H9 (cell line): Measurements from ENCODE around the gene SLBP. TPM values are rescaled to one million over a fixed set of nuclear protein-coding genes. Genes with fewer than 3 reads are reported as not detected.
A peak's percentile ranks its signal among the peaks of the same experiment; 100 is the strongest.

Experiments used
- DNase-seq: peaks from one replicate; pipeline ENCODE4 v3.0.0-alpha.2; 2017
- H2AFZ ChIP-seq: one replicate; pipeline ENCODE4 v1.6.1; 2013; ENCODE audit warnings: mild to moderate bottlenecking, low read length, control low read depth, moderate library complexity
- H2AK5ac ChIP-seq: 2 replicates; pipeline ENCODE4 v1.6.1; 2013; ENCODE audit warnings: low read length, control low read depth, mixed read lengths; ENCODE audit not compliant: insufficient read length
- H2BK120ac ChIP-seq: one replicate; pipeline ENCODE4 v1.6.1; 2013; ENCODE audit warnings: low read depth, mild to moderate bottlenecking, low read length, control low read depth, inconsistent platforms; ENCODE audit not compliant: poor library complexity, severe bottlenecking
- H2BK12ac ChIP-seq: 2 replicates; pipeline ENCODE4 v1.6.1; 2013; ENCODE audit warnings: low read length, control low read depth, mixed read lengths, low read depth; ENCODE audit not compliant: insufficient read length
- H2BK15ac ChIP-seq: 2 replicates; pipeline ENCODE4 v1.6.1; 2013; ENCODE audit warnings: low read depth, low read length, control low read depth
- H2BK20ac ChIP-seq: one replicate; pipeline ENCODE4 v1.6.1; 2013; ENCODE audit warnings: low read depth, mild to moderate bottlenecking, low read length, control low read depth, inconsistent platforms; ENCODE audit not compliant: poor library complexity, severe bottlenecking
- H2BK5ac ChIP-seq: 2 replicates; pipeline ENCODE4 v1.6.1; 2013; ENCODE audit warnings: low read length, control low read depth, mixed read lengths; ENCODE audit not compliant: insufficient read length
- H3K14ac ChIP-seq: 2 replicates; pipeline ENCODE4 v1.6.1; 2013; ENCODE audit warnings: low read length, control low read depth; ENCODE audit not compliant: insufficient read depth
- H3K18ac ChIP-seq: 2 replicates; pipeline ENCODE4 v1.6.1; 2013; ENCODE audit warnings: low read depth, mild to moderate bottlenecking, mixed read lengths, low read length, control low read depth; ENCODE audit not compliant: insufficient read length
- H3K23ac ChIP-seq: 2 replicates; pipeline ENCODE4 v1.6.1; 2013; ENCODE audit warnings: low read length, control low read depth, mixed read lengths, low read depth; ENCODE audit not compliant: insufficient read length
- H3K23me2 ChIP-seq: 2 replicates; pipeline ENCODE4 v1.6.1; 2013; ENCODE audit warnings: low read depth, mild to moderate bottlenecking, mixed read lengths, low read length, control low read depth; ENCODE audit not compliant: insufficient read length, poor library complexity, severe bottlenecking
- H3K27ac ChIP-seq: 2 replicates; pipeline ENCODE4 v1.5.1; 2013; ENCODE audit warnings: low read length, control low read depth, mixed read lengths, low read depth; ENCODE audit not compliant: insufficient read length
- H3K27me3 ChIP-seq: 2 replicates; pipeline ENCODE4 v1.6.1; 2013; ENCODE audit warnings: low read length, control low read depth, inconsistent platforms; ENCODE audit not compliant: insufficient read depth
- H3K4ac ChIP-seq: 2 replicates; pipeline ENCODE4 v1.6.1; 2013; ENCODE audit warnings: low read depth, mild to moderate bottlenecking, control low read depth, inconsistent platforms, low read length, moderate library complexity
- H3K4me1 ChIP-seq: 2 replicates; pipeline ENCODE4 v1.6.1; 2013; ENCODE audit warnings: low read length, control low read depth, inconsistent platforms; ENCODE audit not compliant: insufficient read depth
- H3K4me2 ChIP-seq: 2 replicates; pipeline ENCODE4 v1.6.1; 2013; ENCODE audit warnings: low read length, control low read depth, mixed read lengths; ENCODE audit not compliant: insufficient read length, insufficient read depth
- H3K56ac ChIP-seq: 2 replicates; pipeline ENCODE4 v1.6.1; 2013; ENCODE audit warnings: low read depth, mild to moderate bottlenecking, mixed read lengths, low read length, control low read depth; ENCODE audit not compliant: insufficient read length
- H3K79me1 ChIP-seq: 2 replicates; pipeline ENCODE4 v1.6.1; 2013; ENCODE audit warnings: low read depth, mild to moderate bottlenecking, moderate library complexity, low read length, control low read depth, inconsistent platforms; ENCODE audit not compliant: insufficient read depth, poor library complexity, severe bottlenecking
- H3K79me2 ChIP-seq: 2 replicates; pipeline ENCODE4 v1.6.1; 2013; ENCODE audit warnings: low read length, control low read depth, inconsistent platforms; ENCODE audit not compliant: insufficient read depth
- H3K9ac ChIP-seq: 2 replicates; pipeline ENCODE4 v1.6.1; 2013; ENCODE audit warnings: low read length, control low read depth, mixed read lengths; ENCODE audit not compliant: insufficient read length; ENCODE audit errors: extremely low read depth
- H3K9me3 ChIP-seq: one replicate; pipeline ENCODE4 v1.6.1; 2013; ENCODE audit warnings: low read depth, low read length, inconsistent platforms; ENCODE audit not compliant: control insufficient read depth
- H3T11ph ChIP-seq: one replicate; pipeline ENCODE4 v1.6.1; 2013; ENCODE audit warnings: mild to moderate bottlenecking, low read length, control low read depth, inconsistent platforms
- H4K20me1 ChIP-seq: one replicate; pipeline ENCODE4 v1.6.1; 2013; ENCODE audit not compliant: control insufficient read depth, insufficient read length, insufficient read depth
- H4K5ac ChIP-seq: 2 replicates; pipeline ENCODE4 v1.6.1; 2013; ENCODE audit warnings: low read depth, mild to moderate bottlenecking, mixed read lengths, low read length, control low read depth; ENCODE audit not compliant: insufficient read length
- H4K8ac ChIP-seq: replicated peaks from 2 replicates; pipeline ENCODE4 v1.6.1; 2013; ENCODE audit warnings: low read length, control low read depth, mixed read lengths, low read depth; ENCODE audit not compliant: insufficient read length
- H4K91ac ChIP-seq: 2 replicates; pipeline ENCODE4 v1.6.1; 2013; ENCODE audit warnings: low read depth, mild to moderate bottlenecking, moderate library complexity, mixed read lengths, low read length, control low read depth; ENCODE audit not compliant: insufficient read length
- H3K27ac Mint-ChIP-seq, 3 experiments: 2 replicates in 2 of 3; 3 replicates in 1 of 3; pipeline ENCODE4 v1.8.0; 2020 to 2021; ENCODE audit warnings: mixed read lengths in 3 of 3, mild to moderate bottlenecking in 1 of 3, moderate library complexity in 1 of 3
- H3K27me3 Mint-ChIP-seq: 2 replicates; pipeline ENCODE4 v1.8.0; 2021; ENCODE audit warnings: low read depth, mild to moderate bottlenecking, moderate library complexity, mixed read lengths
- H3K36me3 Mint-ChIP-seq, 3 experiments: 2 replicates in 2 of 3; 3 replicates in 1 of 3; pipeline ENCODE4 v1.8.0; 2020 to 2021; ENCODE audit warnings: low read depth in 3 of 3, mixed read lengths in 3 of 3; ENCODE audit not compliant: insufficient read depth in 1 of 3
- H3K4me1 Mint-ChIP-seq, 2 experiments: 2 replicates each; pipeline ENCODE4 v1.8.0; 2020; ENCODE audit warnings: mixed read lengths in 2 of 2
- H3K4me3 Mint-ChIP-seq, 2 experiments: 2 replicates in 1 of 2; 3 replicates in 1 of 2; pipeline ENCODE4 v1.8.0; 2020 to 2021; ENCODE audit warnings: mild to moderate bottlenecking in 2 of 2, mixed read lengths in 2 of 2, moderate library complexity in 1 of 2
- H3K9me3 Mint-ChIP-seq, 2 experiments: 2 replicates in 1 of 2; 3 replicates in 1 of 2; pipeline ENCODE4 v1.8.0; 2020; ENCODE audit warnings: mild to moderate bottlenecking in 2 of 2, mixed read lengths in 2 of 2, moderate library complexity in 1 of 2
- WGBS: extraction: QIAGEN DNeasy Blood & Tissue Kit; methylation state at CpG from one replicate; pipeline ENCODE4 v1.1.7; 2013; ENCODE audit warnings: missing lambda C conversion rate, low lambda C conversion rate, mixed read lengths; ENCODE audit not compliant: insufficient read length; ENCODE audit errors: extremely low coverage; 5-methylcytosine and 5-hydroxymethylcytosine counted together
- total RNA-seq: library from RNA; stranded (reverse); gene quantifications from 2 replicates; pipeline ENCODE4 v1.2.1, GENCODE V29; 2021
- TF ChIP-seq, protein P1 (sequence below): fragments of 200-600 bp; sonication (generic); conservative IDR thresholded peaks from 3 replicates; pipeline ENCODE4 v1.8.0; 2021; ENCODE audit warnings: antibody characterized with exemption, mild to moderate bottlenecking

The SLBP gene
- total RNA-seq, 1 experiment from 2014 or later, result 62.7 TPM

DNA sequence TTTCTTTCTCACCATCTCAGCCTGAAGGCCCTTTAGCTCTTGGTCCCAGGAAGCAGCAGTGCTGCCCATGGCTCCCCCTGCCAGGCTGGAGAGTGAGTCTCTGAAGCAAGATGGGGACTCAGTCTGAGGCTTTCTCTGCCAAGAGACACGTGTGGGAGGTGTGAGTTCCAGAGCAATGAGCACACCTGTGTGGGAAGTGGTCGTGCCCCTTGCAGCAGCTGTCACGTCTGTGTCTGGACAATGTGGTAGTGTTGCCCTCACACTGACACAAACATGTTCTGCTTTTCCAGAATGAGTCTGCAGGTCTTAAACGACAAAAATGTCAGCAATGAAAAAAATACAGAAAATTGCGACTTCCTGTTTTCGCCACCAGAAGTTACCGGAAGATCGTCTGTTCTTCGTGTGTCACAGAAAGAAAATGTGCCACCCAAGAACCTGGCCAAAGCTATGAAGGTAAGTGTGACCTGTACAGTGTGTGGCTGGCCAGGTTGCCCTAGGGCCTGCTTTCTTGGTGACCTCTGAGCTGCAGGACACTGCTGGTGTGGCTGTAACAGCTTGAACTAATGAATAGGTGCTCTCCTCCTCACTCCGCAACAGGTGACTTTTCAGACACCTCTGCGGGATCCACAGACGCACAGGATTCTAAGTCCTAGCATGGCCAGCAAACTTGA lies 11.1 kb upstream of the SLBP start:
- Histone ChIP-seq H3K14ac (no peak overlapping the region), H2BK15ac (no peak overlapping the region), H4K5ac (no peak overlapping the region), H2AFZ (no peak overlapping the region), H3K4ac (no peak overlapping the region), H3K79me1 (peaks cover 18% of the 10 kb centered on the region), H3K18ac (no peak overlapping the region), H3K23me2 (peaks cover 18% of the 10 kb centered on the region), H4K91ac (no peak overlapping the region), H2BK5ac (no peak overlapping the region), H2BK12ac (no peak overlapping the region), H3K56ac (no peak overlapping the region), H3K9me3 (no peaks in the 10 kb centered on the region), H3T11ph (no peak overlapping the region), H4K8ac (no peak overlapping the region), H3K4me1 (no peaks in the 10 kb centered on the region), H3K4me2 (no peak overlapping the region), H2BK20ac (no peak overlapping the region), H3K9ac (no peak overlapping the region), H2AK5ac (no peak overlapping the region), H4K20me1 (no peaks in the 10 kb centered on the region), H2BK120ac (no peak overlapping the region), H3K27me3 (no peaks in the 10 kb centered on the region), H3K27ac (no peak overlapping the region), H3K23ac (no peak overlapping the region), H3K79me2 (peaks cover 20% of the 10 kb centered on the region; the same call in 1 of the 2 replicates)
- TF ChIP-seq, protein P1, sequence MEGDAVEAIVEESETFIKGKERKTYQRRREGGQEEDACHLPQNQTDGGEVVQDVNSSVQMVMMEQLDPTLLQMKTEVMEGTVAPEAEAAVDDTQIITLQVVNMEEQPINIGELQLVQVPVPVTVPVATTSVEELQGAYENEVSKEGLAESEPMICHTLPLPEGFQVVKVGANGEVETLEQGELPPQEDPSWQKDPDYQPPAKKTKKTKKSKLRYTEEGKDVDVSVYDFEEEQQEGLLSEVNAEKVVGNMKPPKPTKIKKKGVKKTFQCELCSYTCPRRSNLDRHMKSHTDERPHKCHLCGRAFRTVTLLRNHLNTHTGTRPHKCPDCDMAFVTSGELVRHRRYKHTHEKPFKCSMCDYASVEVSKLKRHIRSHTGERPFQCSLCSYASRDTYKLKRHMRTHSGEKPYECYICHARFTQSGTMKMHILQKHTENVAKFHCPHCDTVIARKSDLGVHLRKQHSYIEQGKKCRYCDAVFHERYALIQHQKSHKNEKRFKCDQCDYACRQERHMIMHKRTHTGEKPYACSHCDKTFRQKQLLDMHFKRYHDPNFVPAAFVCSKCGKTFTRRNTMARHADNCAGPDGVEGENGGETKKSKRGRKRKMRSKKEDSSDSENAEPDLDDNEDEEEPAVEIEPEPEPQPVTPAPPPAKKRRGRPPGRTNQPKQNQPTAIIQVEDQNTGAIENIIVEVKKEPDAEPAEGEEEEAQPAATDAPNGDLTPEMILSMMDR, result no peak
- H3K27ac Mint-ChIP-seq, result peak overlapping the region in 2 of 3 experiments; percentile 39 to 86; a peak in 3 of 7 replicates
- H3K9me3 Mint-ChIP-seq, result no peaks in the 10 kb centered on the region
- H3K4me3 Mint-ChIP-seq, result peak overlapping the region; percentile 96 to 99
- peaks cover 25 to 33% of the 10 kb centered on the region in 2 experiments for H3K4me1 Mint-ChIP-seq
- peaks cover 43 to 64% (median 61%) of the 10 kb centered on the region in 3 experiments for H3K36me3 Mint-ChIP-seq
- no CpG with 5 or more reads among the region's 12 CpGs for WGBS
- H3K27me3 Mint-ChIP-seq, result no peaks in the 10 kb centered on the region; the same call in 1 of the 2 replicates
- DNase-seq, result no peak
